Lower leg skin (tissue), 3 donors: ENCODE measurements around the gene OVCA2.

Experiments
- POLR2A ChIP-seq, 2 donors: fragments of 450-650 bp; IDR thresholded peaks; one replicate each; pipeline ENCODE4 v1.6.1; 2016 to 2017; ENCODE audit warnings: antibody characterized with exemption in 2 of 2, mild to moderate bottlenecking in 1 of 2, moderate library complexity in 1 of 2
- TF ChIP-seq, protein P1 (sequence below), 3 donors: fragments of 450-650 bp; IDR thresholded peaks; one replicate each; pipeline ENCODE4 v1.5.1; 2016; ENCODE audit warnings: antibody characterized with exemption in 3 of 3, mild to moderate bottlenecking in 3 of 3, moderate library complexity in 2 of 3

DNA sequence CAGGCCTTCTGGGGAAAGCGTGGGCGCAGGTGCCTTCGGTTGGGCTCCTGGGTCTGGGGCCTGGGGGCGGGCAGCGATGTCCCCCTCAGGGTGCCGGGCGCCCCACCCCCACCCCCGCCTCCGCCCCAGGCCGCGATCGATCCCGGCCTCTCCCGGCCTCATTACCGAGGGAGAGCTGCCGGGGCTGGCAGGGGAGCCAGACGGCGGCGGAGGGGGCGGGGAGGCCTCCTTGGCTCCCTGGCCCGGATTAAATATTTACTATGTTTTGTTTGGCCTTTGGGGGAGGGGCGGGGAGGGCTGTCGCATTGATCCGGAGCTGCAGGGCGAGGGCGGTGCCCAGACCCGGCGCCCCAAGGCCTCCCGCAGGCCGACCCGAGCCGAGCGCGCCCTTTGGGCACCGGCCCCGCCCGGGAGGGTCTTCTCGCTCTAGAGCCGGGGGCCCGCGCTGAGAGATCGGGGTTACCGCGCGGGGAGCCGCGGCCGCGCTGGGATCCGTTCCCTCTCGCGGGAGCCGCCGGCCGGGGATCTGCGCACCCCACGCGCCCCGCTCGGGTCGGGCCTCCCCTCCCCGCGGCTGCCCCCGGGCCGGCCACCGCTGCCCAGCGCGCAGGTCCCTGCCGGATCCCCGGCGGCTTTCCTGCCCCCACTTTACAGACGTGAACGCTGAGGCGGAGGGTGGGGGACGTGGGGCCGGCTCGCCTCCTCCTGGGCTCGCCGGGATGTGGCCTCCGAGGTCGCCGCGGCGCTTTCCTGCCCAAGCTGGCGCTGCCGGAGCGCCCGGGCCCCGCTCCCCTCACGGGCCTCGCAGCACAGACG is 43.7 kb upstream of the OVCA2 start:
- TF ChIP-seq, protein P1, sequence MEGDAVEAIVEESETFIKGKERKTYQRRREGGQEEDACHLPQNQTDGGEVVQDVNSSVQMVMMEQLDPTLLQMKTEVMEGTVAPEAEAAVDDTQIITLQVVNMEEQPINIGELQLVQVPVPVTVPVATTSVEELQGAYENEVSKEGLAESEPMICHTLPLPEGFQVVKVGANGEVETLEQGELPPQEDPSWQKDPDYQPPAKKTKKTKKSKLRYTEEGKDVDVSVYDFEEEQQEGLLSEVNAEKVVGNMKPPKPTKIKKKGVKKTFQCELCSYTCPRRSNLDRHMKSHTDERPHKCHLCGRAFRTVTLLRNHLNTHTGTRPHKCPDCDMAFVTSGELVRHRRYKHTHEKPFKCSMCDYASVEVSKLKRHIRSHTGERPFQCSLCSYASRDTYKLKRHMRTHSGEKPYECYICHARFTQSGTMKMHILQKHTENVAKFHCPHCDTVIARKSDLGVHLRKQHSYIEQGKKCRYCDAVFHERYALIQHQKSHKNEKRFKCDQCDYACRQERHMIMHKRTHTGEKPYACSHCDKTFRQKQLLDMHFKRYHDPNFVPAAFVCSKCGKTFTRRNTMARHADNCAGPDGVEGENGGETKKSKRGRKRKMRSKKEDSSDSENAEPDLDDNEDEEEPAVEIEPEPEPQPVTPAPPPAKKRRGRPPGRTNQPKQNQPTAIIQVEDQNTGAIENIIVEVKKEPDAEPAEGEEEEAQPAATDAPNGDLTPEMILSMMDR (IDR thresholded peaks at IDR 0.05), result no peak
- TF ChIP-seq POLR2A (IDR thresholded peaks at IDR 0.05), result no peak
